MM.1S (cell line): ENCODE measurements around the gene ADAMTSL3.

ENCODE experiments used
- DNase-seq: peaks from one replicate; pipeline ENCODE4 v3.0.0-alpha.2; 2015
- H2AFZ ChIP-seq: fragments of 300-600 bp; sonication (generic); 2 replicates; pipeline ENCODE4 v1.6.0; 2016; ENCODE audit warnings: antibody characterized with exemption, low read length
- H3F3A ChIP-seq: fragments of 300-600 bp; sonication (generic); 2 replicates; pipeline ENCODE4 v1.6.1; 2016; ENCODE audit warnings: mild to moderate bottlenecking, antibody characterized with exemption, low read length, moderate library complexity, mixed read lengths; ENCODE audit not compliant: insufficient read depth
- H3K27ac ChIP-seq: fragments of 300-600 bp; sonication (generic); 2 replicates; pipeline ENCODE4 v1.5.1; 2016; ENCODE audit warnings: mild to moderate bottlenecking, low read length
- H3K27me3 ChIP-seq: fragments of 300-600 bp; sonication (generic); replicated peaks from 2 replicates; pipeline ENCODE4 v1.6.0; 2016; ENCODE audit warnings: low read length; ENCODE audit not compliant: insufficient read depth
- H3K36me3 ChIP-seq: fragments of 300-600 bp; sonication (generic); replicated peaks from 2 replicates; pipeline ENCODE4 v1.6.1; 2016; ENCODE audit warnings: mild to moderate bottlenecking, low read length, mixed read lengths; ENCODE audit not compliant: insufficient read depth
- H3K4me1 ChIP-seq: fragments of 300-600 bp; sonication (generic); 2 replicates; pipeline ENCODE4 v1.6.1; 2016; ENCODE audit warnings: low read length, mixed read lengths
- H3K4me2 ChIP-seq: fragments of 300-600 bp; sonication (generic); 2 replicates; pipeline ENCODE4 v1.6.0; 2016; ENCODE audit warnings: low read depth, low read length
- H3K4me3 ChIP-seq: fragments of 300-600 bp; sonication (generic); 2 replicates; pipeline ENCODE4 v1.5.1; 2016; ENCODE audit warnings: low read length, mixed read lengths
- H3K79me2 ChIP-seq: fragments of 300-600 bp; sonication (generic); 2 replicates; pipeline ENCODE4 v1.6.1; 2016; ENCODE audit warnings: mixed run types, low read length, mixed read lengths
- H3K9ac ChIP-seq: fragments of 300-600 bp; sonication (generic); 2 replicates; pipeline ENCODE4 v1.6.1; 2016; ENCODE audit warnings: low read length, mixed read lengths
- H3K9me2 ChIP-seq: fragments of 300-600 bp; sonication (generic); replicated peaks from 2 replicates; pipeline ENCODE4 v1.6.1; 2016; ENCODE audit warnings: mild to moderate bottlenecking, low read length, mixed read lengths; ENCODE audit not compliant: insufficient read depth
- H3K9me3 ChIP-seq: fragments of 300-600 bp; sonication (generic); replicated peaks from 2 replicates; pipeline ENCODE4 v1.6.1; 2016; ENCODE audit warnings: mild to moderate bottlenecking, low read length, mixed read lengths; ENCODE audit not compliant: insufficient read depth
- H4K20me1 ChIP-seq: fragments of 300-600 bp; sonication (generic); 2 replicates; pipeline ENCODE4 v1.6.1; 2016; ENCODE audit warnings: mild to moderate bottlenecking, low read length, moderate library complexity, mixed read lengths; ENCODE audit not compliant: insufficient read depth
- EZH2 ChIP-seq: fragments of 300-600 bp; sonication (generic); optimal IDR thresholded peaks from 2 replicates; pipeline ENCODE3; 2017; ENCODE audit warnings: low read depth, mild to moderate bottlenecking, antibody characterized with exemption, low read length, mixed read lengths
- EZH2phosphoT487 ChIP-seq: fragments of 300-600 bp; sonication (generic); IDR thresholded peaks from 2 replicates; pipeline ENCODE4 v1.6.1; 2018; ENCODE audit warnings: antibody characterized with exemption, low read length
- TF ChIP-seq, protein P1 (sequence below): fragments of 300-600 bp; sonication (generic); IDR thresholded peaks from 2 replicates; pipeline ENCODE4 v1.5.1; 2016; ENCODE audit warnings: antibody characterized with exemption, low read length, mixed read lengths

ADAMTSL3 gene

DNA sequence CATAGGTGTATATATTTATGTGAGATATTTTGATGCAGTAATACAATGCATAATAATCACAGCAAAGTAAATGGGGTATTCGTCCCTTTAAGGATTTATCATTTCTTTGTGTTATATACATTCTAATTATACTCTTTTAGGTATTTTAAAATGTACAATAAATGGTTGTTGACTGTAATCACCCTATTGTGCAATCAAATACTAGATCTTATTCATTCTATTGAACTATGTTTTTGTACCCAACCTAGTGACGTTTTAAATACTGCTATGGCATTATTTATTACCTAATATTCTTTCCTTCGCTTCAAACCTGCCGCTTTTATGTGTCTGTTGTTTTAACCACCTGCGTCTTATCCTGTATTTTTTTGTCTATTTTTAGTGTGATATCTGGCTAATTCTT lies 132.4 kb downstream of the ADAMTSL3 start:
- no peak for DNase-seq
- Histone ChIP-seq H2AFZ (no peak overlapping the region), H3K36me3 (no peaks in the 10 kb centered on the region), H3K4me2 (no peak overlapping the region), H4K20me1 (no peaks in the 10 kb centered on the region), H3K79me2 (no peaks in the 10 kb centered on the region), H3K4me3 (no peak overlapping the region), H3F3A (no peaks in the 10 kb centered on the region), H3K9ac (no peak overlapping the region), H3K9me3 (no peaks in the 10 kb centered on the region), H3K27me3 (no peaks in the 10 kb centered on the region), H3K9me2 (no peaks in the 10 kb centered on the region), H3K4me1 (no peaks in the 10 kb centered on the region), H3K27ac (no peak overlapping the region)
- no peak for TF ChIP-seq EZH2phosphoT487
- TF ChIP-seq EZH2 = no peak
- TF ChIP-seq, protein P1, sequence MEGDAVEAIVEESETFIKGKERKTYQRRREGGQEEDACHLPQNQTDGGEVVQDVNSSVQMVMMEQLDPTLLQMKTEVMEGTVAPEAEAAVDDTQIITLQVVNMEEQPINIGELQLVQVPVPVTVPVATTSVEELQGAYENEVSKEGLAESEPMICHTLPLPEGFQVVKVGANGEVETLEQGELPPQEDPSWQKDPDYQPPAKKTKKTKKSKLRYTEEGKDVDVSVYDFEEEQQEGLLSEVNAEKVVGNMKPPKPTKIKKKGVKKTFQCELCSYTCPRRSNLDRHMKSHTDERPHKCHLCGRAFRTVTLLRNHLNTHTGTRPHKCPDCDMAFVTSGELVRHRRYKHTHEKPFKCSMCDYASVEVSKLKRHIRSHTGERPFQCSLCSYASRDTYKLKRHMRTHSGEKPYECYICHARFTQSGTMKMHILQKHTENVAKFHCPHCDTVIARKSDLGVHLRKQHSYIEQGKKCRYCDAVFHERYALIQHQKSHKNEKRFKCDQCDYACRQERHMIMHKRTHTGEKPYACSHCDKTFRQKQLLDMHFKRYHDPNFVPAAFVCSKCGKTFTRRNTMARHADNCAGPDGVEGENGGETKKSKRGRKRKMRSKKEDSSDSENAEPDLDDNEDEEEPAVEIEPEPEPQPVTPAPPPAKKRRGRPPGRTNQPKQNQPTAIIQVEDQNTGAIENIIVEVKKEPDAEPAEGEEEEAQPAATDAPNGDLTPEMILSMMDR = no peak

DNA sequence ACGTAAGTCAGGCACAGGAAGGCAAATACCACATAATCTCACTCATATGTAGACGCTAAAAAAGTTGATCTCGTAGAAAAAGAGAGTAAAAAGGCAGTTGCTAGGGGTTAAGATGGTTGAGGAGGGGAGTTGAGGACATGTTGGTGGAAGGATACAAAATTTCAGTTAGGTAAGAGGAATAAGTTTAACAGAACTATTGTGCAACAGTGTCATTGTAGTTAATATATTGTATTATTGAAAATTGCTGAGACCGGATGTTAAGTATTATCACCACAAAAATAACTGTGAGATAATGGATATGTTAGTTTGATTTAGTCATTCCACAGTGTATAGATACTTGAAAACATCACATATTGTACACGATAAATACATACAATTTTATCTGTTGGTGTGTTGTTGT lies 139.1 kb downstream of the ADAMTSL3 start:
- Histone ChIP-seq H3K9me3 (no peaks in the 10 kb centered on the region), H3K9me2 (no peaks in the 10 kb centered on the region), H3K36me3 (no peaks in the 10 kb centered on the region), H3K4me1 (no peaks in the 10 kb centered on the region), H2AFZ (no peak overlapping the region), H3F3A (no peaks in the 10 kb centered on the region), H3K4me2 (no peak overlapping the region), H3K9ac (no peak overlapping the region), H3K27ac (no peak overlapping the region), H3K4me3 (no peak overlapping the region), H4K20me1 (no peaks in the 10 kb centered on the region), H3K27me3 (no peaks in the 10 kb centered on the region), H3K79me2 (no peaks in the 10 kb centered on the region)
- no peak for DNase-seq
- TF ChIP-seq EZH2 (no peak), EZH2phosphoT487 (no peak)
- TF ChIP-seq, protein P1 = no peak

DNA sequence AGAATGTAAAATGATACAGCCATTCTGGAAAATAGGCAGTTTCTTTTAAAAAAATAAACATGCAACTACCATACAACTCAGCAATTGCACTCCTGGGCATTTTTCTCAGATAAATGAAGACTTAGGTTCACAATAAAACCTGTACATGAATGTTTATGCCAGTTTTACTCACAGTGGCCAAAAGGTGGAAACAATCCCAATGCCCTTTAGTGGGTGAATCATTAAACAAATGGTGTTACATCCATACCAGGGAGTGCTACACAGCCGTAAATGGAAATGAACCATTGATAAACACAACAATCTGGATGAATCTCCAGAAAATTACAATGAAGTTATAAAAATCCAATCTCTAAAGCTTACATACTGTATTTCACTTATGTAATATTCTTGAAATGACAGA lies 140.3 kb downstream of the ADAMTSL3 start:
- Histone ChIP-seq H3K36me3 (no peaks in the 10 kb centered on the region), H3K4me2 (no peak overlapping the region), H3K4me3 (no peak overlapping the region), H3F3A (no peaks in the 10 kb centered on the region), H3K79me2 (no peaks in the 10 kb centered on the region), H4K20me1 (no peaks in the 10 kb centered on the region), H3K4me1 (no peaks in the 10 kb centered on the region), H3K9me2 (no peaks in the 10 kb centered on the region), H3K27ac (no peak overlapping the region), H3K9me3 (no peaks in the 10 kb centered on the region), H2AFZ (no peak overlapping the region), H3K9ac (no peak overlapping the region), H3K27me3 (no peaks in the 10 kb centered on the region)
- TF ChIP-seq EZH2 (no peak), EZH2phosphoT487 (no peak)
- TF ChIP-seq, protein P1 = no peak
- no peak for DNase-seq
